ENCODE measurements around the gene TMEM80. TPM values are rescaled to one million over a fixed set of nuclear protein-coding genes. Genes with fewer than 3 reads are reported as not detected.

TMEM80 gene
- total RNA-seq, 1 experiment from 2014 or later = 17.6 TPM

DNA sequence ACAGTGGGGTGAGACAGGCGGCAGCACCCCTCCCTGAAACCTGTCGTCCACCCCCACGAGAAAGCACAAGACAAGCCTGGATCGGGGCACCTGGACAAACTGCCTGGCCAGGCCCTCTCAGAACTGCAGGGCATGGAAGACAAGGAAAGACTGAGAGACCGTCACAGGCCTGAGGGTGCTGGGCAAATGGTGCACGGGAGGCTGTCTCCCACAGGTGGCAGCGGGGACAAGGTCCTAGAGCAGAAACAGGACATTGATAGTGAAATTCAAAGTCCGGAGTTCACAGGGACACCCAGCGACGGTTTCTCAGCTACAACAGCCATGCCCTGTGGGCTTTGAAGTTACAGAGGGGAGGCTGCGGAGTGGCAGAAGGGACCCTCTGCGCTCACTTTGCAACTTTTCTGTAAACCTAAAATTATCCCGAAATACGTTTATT is 37.9 kb upstream of the TMEM80 start:
- H3K9me3 ChIP-seq (ENCODE audit: low read depth, low read length, poor library complexity, severe bottlenecking) = no peaks in the 10 kb centered on the region
- H3K36me3 ChIP-seq (ENCODE audit: insufficient read depth, low read length, poor library complexity, severe bottlenecking) = no peaks in the 10 kb centered on the region
- DNase-seq (ENCODE audit: low spot score) = no peak
- intact Hi-C loops (cut with micrococcal nuclease; ENCODE audit: unreplicated experiment) = no loop called here
- no peak overlapping the region for H3K27ac ChIP-seq (ENCODE audit: low read depth, low read length, poor library complexity, severe bottlenecking)
- ChIA-PET CTCF (no interaction called here), POLR2A (ENCODE audit: low non-redundant PET) (no interaction called here)
- H3K27me3 ChIP-seq (replicated peaks; ENCODE audit: insufficient read depth, low read depth, low read length, poor library complexity) = no peaks in the 10 kb centered on the region
- H3K4me1 ChIP-seq (ENCODE audit: insufficient read depth, low read length, poor library complexity, severe bottlenecking) = peaks cover 5% of the 10 kb centered on the region
- no TSS peak for BruUV-seq (replicated peaks)
- no peak overlapping the region for H3K4me3 ChIP-seq (ENCODE audit: low read depth, low read length, poor library complexity, severe bottlenecking)
- TF ChIP-seq EZH2 (IDR thresholded peaks at IDR 0.05; ENCODE audit: borderline replicate concordance, low read depth, low read length, poor library complexity, severe bottlenecking) (no peak), CTCF (conservative IDR thresholded peaks at IDR 0.05; ENCODE audit: low read depth, low read length) (no peak)

GRCh38 chr11:659532-660085 is 36.0 kb upstream of the TMEM80 start:
- TF ChIP-seq EZH2 (IDR thresholded peaks at IDR 0.05; ENCODE audit: borderline replicate concordance, low read depth, low read length, poor library complexity, severe bottlenecking) (no peak), CTCF (conservative IDR thresholded peaks at IDR 0.05; ENCODE audit: low read depth, low read length) (no peak)
- no peak overlapping the region for H3K4me3 ChIP-seq (ENCODE audit: low read depth, low read length, poor library complexity, severe bottlenecking)
- ChIA-PET CTCF (no interaction called here), POLR2A (ENCODE audit: low non-redundant PET) (no interaction called here)
- no TSS peak for BruUV-seq (replicated peaks)
- H3K36me3 ChIP-seq (ENCODE audit: insufficient read depth, low read length, poor library complexity, severe bottlenecking) = peaks cover 6% of the 10 kb centered on the region
- no peaks in the 10 kb centered on the region for H3K9me3 ChIP-seq (ENCODE audit: low read depth, low read length, poor library complexity, severe bottlenecking)
- H3K4me1 ChIP-seq (ENCODE audit: insufficient read depth, low read length, poor library complexity, severe bottlenecking) = peaks cover 5% of the 10 kb centered on the region
- H3K27ac ChIP-seq (ENCODE audit: low read depth, low read length, poor library complexity, severe bottlenecking) = no peak overlapping the region
- DNase-seq (ENCODE audit: low spot score) = no peak
- no peaks in the 10 kb centered on the region for H3K27me3 ChIP-seq (replicated peaks; ENCODE audit: insufficient read depth, low read depth, low read length, poor library complexity)
- intact Hi-C loops (cut with micrococcal nuclease; ENCODE audit: unreplicated experiment) = loop anchor here (5.0 kb wide), 1 partner anchor 63 kb away; no protein-coding TSS in a partner anchor

GRCh38 chr11:660281-660680 is 35.3 kb upstream of the TMEM80 start:
- POLR2A ChIA-PET (ENCODE audit: low non-redundant PET) = no interaction called here
- Histone ChIP-seq H3K27ac (ENCODE audit: low read depth, low read length, poor library complexity, severe bottlenecking) (no peak overlapping the region), H3K36me3 (ENCODE audit: insufficient read depth, low read length, poor library complexity, severe bottlenecking) (peaks cover 6% of the 10 kb centered on the region), H3K4me1 (ENCODE audit: insufficient read depth, low read length, poor library complexity, severe bottlenecking) (peaks cover 9% of the 10 kb centered on the region), H3K4me3 (ENCODE audit: low read depth, low read length, poor library complexity, severe bottlenecking) (no peak overlapping the region), H3K27me3 (replicated peaks; ENCODE audit: insufficient read depth, low read depth, low read length, poor library complexity) (no peaks in the 10 kb centered on the region), H3K9me3 (ENCODE audit: low read depth, low read length, poor library complexity, severe bottlenecking) (no peaks in the 10 kb centered on the region)
- TF ChIP-seq CTCF (conservative IDR thresholded peaks at IDR 0.05; ENCODE audit: low read depth, low read length) (no peak), EZH2 (IDR thresholded peaks at IDR 0.05; ENCODE audit: borderline replicate concordance, low read depth, low read length, poor library complexity, severe bottlenecking) (no peak)
- BruUV-seq (replicated peaks) = no TSS peak
- DNase-seq (ENCODE audit: low spot score) = no peak
- intact Hi-C loops (cut with micrococcal nuclease; ENCODE audit: unreplicated experiment) = loop anchor here (5.0 kb wide), 1 partner anchor 62 kb away; no protein-coding TSS in a partner anchor
- CTCF ChIA-PET = no interaction called here
